H54 (cell line): ENCODE results near the gene GLO1.

ENCODE experiments used
- DNase-seq: peaks from one replicate; pipeline ENCODE4 v3.0.0; 2011; ENCODE audit warnings: low spot score, mixed read lengths; ENCODE audit not compliant: insufficient read length
- FAIRE-seq: peaks from 3 replicates; lab custom pipeline; 2011; peaks lifted over from hg19 to GRCh38; lab: Jason Lieb, UNC
- POLR2A ChIP-seq: IDR thresholded peaks from 2 replicates; pipeline ENCODE4 v1.6.1; 2011; ENCODE audit warnings: low read depth, mild to moderate bottlenecking, low read length

The GLO1 gene

DNA sequence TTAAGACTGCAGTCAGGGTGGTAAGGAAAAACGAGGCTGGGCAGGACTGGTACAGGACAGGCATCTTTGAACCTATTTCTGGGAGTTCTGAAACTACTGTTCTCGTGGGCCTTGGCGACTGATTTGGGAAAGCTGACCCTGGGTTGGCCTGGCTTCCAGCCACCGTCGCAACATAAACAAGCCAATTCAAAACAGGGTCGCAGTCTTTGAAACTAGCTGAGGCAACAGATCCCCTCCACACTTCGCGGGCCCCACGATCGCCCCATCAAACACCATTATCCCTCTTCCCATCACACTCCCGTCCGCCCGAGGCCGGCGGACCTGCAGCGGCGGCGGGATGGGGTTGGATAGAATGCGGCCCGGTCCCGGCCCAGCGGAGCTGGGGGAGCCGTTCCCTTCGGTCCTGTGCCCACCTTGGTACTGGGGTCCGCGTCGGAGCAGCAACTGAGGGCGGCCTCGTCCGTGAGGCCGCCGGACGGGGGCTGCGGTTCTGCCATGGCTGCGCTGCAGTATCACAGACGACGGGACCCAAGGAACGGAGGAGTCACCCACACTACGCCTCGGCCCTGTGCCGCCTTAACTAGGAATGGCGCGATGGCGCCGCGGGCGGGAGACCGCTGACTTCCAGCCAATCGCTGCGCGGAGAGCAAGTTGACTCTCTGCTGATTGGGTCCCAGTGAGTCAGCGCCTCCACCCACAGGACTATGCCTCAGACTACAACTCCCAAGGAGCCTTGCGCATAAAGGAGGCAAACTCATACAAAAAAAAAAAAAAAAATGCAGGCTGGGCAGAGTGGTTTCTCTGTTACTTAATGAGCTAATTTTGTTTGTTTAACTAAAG is at the start of gene GLO1:
Gene GLO1 (minus strand): TSS at position 588 of the 840 bp plus-strand sequence. CDS start 91 bp downstream, at position 497.
- peak; percentile 95 for DNase-seq
- peak; percentile 91 for FAIRE-seq
- peak; percentile 85 for TF ChIP-seq POLR2A

DNA sequence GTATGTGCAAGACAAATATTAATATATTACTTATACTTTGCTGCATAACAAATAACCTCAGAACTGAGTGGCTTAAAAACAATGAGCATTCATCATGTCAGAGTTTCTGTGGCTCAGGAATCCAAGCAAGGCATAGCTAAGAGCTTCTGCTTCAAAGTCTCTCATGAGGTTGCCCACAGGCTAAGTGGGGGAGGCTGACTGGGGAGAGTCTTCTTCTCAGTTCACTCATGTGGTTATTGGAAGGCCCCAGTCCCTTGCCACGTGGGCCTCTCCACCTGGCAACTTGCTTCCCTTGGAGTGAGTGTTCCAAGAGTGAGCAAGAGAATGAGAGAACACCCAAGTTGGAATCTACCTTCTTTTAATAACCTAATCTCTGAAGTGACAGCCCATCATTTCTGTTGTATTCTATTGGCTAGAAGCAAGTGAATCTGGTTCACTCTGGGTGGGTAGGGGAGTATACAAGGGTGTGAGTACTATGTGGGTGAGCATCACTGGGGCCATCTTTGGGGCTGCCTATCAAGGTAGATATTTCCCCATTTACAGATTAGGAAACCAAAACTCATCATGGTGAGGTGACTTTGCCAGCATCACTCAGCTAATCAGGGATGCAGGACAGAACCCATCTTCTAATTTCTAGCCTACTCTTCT is 48.1 kb upstream of the GLO1 start:
- no peak for FAIRE-seq
- no peak for DNase-seq
- TF ChIP-seq POLR2A = no peak

DNA sequence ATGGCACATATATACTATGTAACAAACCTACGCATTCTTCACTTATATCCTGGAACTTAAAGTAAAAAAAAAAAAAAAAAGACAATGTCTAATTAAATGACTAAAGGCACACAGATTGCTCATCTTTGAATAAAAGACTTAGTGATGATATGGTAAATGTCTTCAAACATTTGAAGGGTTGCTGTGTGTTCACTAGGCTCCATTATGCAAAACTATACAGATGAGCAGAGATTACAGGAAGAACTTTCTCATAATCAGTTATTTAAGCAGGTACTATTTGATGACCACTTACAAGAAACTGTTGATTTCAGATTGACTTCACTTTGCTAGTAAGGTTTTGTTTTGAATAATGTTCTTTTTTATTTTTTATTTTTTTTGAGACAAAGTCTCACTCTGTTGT is 46.5 kb upstream of the GLO1 start:
- TF ChIP-seq POLR2A = no peak
- no peak for DNase-seq
- no peak for FAIRE-seq

DNA sequence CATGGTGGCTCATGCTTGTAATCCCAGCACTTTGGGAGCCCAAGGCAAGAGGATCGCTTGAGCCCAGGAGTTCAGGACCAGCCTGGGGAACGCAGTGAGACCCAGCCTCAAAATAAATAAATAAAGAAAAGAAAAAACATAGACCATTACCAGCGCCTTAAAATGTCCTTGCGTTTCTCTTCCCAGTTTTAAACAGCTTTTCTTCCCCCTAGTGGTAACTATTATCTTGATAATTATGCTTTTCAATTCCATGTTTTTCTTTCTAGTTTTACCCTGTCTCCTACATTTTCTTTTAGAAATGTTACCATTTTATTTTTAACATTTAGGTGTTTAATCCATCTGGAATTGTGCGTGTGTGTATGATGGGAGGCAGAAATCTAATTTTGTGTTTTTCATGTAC is 36.6 kb upstream of the GLO1 start:
- DNase-seq (no peak), FAIRE-seq (no peak)
- no peak for TF ChIP-seq POLR2A

DNA sequence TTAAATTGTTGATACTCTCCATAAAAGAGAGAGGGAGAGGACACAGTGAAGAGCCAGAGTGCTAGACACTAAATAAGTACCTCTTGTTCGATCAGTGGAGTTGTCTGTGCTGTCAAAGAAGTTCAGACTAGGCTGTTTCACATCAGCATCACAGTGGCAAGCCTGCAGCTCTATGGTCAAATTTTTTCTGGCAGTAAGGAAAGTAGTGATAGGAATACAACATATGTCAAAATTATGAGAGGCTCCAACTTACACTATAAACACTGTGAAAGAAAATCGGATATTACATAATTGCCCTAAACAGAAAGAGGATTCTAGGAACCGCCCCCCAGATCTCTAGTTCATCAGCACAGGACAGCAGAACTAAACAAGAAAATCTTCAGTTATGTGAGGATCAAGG is 35.3 kb upstream of the GLO1 start:
- DNase-seq (no peak), FAIRE-seq (no peak)
- TF ChIP-seq POLR2A = no peak

DNA sequence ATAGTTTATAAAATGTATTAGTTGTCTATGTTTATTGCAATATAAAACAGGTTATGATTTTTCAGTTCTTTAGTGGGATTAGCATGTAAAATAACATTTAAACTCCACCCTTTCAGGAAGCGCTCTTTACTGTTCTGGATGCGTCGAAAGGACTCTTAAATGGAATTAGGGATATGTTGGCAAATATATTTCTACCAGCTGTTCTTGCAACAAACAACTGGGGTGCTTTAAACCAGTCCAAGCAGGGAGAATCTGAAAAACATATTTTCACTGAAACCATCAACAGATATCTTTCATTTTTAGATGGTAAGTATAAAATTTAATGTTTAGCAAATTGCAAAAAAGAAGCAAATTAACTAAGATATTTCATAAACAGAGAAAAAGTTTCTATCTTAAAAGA is 34.0 kb upstream of the GLO1 start:
- DNase-seq (no peak), FAIRE-seq (no peak)
- TF ChIP-seq POLR2A = no peak

DNA sequence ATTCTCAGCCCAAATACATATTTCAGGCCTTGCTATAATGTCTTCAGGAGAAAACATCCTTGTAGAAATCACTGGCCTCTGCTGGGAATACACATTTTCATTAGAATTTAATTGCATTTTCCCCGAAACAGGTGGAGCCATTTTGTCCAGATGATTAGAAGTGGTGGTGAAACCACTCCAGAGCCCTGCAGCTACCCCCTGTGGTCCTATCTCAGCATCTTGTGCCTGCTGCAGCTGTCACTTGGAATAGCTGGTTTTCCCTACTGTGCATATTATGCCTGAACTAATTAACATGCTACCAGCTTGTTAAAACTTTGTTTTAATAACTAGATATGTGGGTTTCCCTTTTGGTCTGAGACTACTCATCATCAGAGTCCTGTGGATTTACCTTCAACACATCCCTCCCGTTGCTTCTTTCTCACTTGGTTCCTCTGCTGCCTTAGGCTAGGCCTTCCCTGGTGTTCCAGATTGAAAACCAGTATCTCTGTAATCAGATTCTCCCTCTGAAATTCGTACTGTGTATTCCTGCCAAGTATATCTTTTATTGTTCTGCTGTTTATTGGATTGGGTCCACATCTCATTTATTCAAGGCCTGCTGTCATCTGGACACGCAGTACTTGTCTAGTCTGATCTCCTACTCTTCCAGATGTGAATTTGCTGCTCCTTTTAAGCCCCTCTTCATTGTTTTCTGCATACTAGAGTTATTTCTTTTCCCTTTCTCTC is 27.4 kb upstream of the GLO1 start:
- no peak for TF ChIP-seq POLR2A
- no peak for DNase-seq
- FAIRE-seq = no peak

DNA sequence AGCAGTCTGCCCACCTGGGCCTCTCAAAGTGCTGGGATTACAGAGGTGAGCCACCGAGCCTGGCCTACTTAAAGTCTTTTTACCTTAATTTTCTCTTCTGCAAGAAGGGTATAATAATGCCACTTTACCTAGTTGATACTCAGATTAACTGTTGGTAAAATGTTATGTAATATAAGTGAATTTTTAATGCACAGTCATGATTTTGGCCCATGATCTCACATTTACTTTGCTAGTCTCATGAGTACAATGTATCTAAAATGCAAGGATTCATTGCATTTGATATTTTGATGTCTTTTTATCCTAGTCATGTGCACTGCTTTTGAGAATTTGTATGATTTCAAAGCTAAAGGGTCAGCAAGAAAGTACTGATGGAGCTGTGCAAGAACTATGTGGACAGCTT is 25.3 kb upstream of the GLO1 start:
- DNase-seq (no peak), FAIRE-seq (no peak)
- TF ChIP-seq POLR2A = no peak

DNA sequence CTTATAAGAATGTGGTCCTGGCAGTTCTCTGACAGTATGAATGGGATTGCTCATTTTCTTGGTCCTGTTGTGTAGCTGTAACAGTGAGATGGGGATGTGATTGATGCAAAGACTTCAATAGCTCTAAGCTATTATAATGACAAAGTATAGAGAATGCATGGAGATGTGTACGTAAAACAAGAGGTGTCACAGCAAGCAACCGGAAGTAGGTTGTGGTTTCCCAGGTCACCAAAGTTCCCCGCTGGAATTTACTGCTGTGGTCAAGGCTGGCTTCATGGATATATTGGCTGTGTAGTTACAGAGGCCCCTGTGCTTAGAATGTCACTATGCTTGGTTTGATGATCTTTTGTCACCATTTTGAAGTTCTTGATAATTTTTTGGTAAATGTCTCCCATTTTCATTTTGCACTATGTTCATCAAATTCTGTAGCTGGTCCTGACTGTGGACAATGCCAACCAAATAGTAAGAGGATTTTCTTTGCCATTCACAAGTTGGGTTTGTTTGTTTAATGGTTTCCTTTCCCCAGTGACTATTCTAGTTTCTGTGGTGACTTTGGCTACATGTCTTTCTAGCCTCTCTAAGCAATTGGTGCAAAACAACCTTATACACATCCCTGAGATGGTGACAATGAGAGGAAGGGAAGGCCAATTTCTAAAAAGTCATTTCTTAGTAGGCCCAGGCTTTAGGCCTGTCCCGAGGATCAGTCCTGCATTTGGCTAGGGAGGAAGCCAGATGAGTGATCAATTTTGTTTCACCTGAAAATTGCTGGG is 22.7 kb upstream of the GLO1 start:
- DNase-seq (peak; percentile 31), FAIRE-seq (no peak)
- no peak for TF ChIP-seq POLR2A

DNA sequence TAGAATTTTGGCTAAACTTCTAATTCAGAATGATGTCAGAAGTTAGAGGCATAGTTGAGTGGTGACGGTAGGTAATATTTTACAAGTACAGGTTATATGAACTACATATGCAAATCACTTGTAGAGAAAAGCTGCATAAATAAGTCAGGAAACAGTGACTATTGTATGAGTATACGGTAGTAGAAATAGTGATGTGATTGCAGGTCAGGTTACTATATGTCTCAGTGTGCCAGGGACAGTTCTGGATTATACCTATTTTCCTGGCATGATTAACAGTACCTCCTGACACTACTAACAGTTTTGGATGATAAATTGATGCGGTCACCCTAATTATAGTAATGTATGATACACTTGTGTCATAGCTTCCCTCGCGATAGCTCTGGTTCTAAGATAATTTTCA is 21.4 kb upstream of the GLO1 start:
- no peak for TF ChIP-seq POLR2A
- no peak for FAIRE-seq
- no peak for DNase-seq

DNA sequence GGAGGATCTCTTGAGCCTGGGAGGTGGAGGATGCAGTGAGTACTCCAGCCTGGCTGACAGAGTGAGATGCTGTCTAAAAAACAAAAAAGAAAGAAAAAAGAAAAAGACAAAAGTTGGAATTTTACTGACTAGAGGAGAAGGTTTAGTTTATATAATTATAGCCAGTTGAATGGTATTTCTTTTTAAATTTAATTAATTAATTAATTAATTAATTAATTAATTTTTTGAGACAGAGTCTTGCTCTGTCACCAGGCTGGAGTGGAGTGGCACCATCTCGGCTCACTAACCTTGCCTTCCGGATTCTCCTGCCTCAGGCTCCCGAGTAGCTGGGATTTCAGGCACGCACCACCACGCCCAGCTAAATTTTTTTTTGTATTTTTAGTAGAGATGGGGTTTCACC is 20.8 kb upstream of the GLO1 start:
- no peak for DNase-seq
- TF ChIP-seq POLR2A = no peak
- no peak for FAIRE-seq

DNA sequence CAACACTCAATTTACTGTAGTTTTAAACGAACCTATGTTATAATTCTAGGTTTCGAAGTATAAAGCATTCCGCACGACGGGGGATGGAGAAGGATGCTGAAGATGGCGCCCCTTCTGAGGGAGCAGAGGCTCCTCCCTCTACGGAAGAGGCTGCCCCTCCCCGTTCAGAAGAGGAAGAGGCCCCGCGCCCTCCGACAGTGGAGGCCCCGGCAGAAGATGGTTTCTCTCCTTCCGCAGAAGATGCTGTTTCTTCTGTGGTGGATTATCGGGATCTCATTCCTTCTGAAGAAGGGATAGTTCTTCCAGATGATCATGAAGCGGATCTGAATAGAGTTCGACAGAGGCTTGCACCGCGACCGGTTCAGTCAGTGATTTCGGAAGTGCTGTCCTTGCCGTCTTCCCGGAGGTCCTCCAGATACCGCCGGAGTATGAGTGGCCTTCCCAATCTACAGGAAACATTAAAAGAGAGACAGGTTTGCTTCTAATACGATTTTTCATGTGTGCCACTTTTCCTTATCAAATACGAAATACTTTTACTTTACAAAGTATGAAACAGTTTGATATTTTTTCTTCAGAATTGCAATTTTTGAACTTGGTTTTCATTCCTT is 19.9 kb upstream of the GLO1 start:
- DNase-seq = no peak

DNA sequence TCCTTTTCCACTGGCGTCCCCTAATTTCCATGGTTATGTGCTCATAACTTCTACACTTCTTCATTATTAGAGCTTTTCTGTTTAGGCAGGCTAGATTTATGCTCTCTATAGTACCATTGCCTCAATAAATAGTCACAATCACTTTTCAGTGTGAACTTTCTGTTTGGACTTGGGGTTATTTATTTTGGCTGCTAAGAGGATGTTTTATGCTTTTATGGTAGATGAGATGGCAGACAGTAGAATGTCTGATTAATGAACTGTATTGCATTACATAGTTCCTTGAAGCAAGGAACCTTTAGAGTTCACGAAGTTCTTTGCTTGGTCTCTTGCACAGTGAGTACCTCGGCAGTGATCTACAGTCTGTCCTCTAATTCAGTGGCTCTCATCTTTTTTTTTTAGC is 19.1 kb upstream of the GLO1 start:
- DNase-seq = no peak
- no peak for TF ChIP-seq POLR2A
- no peak for FAIRE-seq

More for the DNA sequence above, 19.9 kb upstream of the GLO1 start:
- no peak for TF ChIP-seq POLR2A
- FAIRE-seq = no peak
